ENCODE data around the gene ASXL3. TPM values are rescaled to one million over a fixed set of nuclear protein-coding genes. Genes with fewer than 3 reads are reported as not detected.

The ASXL3 gene
- total RNA-seq, 1 donor from 2014 or later, result 1.4 TPM

DNA sequence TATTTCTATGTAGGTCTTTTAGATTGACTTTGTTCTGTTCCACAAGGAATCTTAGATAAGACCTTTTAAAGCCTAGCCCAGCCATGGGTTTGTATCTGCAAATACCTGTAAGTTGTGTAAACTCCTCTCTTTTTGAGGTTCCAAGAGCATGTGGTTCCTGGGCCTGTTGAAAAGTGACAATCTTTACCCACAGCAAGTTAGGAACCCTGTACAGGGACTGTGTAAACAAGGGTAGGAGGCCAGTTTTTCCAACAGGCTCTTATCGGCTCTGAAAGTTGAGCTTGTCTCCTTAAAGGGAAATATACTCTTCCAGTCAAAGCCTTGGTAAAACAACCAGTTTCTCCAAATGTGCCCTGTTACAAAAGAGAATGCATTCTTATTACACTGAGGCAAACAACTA, 15.3 kb upstream of the ASXL3 start:
- no peaks in the 10 kb centered on the region for H3K4me1 ChIP-seq
- H3K9me3 ChIP-seq, result no peaks in the 10 kb centered on the region
- ATAC-seq (peak in 1 of 2 donors; percentile 32), DNase-seq (no peak)
- intact Hi-C loops (cut with DNase I), result no loop called here
- H3K36me3 ChIP-seq, result no peaks in the 10 kb centered on the region
- H3K27ac ChIP-seq, result no peak overlapping the region
- H3K4me3 ChIP-seq, result no peak overlapping the region
- no peaks in the 10 kb centered on the region for H3K27me3 ChIP-seq (ENCODE audit: low read depth)
- TF ChIP-seq, protein P1, sequence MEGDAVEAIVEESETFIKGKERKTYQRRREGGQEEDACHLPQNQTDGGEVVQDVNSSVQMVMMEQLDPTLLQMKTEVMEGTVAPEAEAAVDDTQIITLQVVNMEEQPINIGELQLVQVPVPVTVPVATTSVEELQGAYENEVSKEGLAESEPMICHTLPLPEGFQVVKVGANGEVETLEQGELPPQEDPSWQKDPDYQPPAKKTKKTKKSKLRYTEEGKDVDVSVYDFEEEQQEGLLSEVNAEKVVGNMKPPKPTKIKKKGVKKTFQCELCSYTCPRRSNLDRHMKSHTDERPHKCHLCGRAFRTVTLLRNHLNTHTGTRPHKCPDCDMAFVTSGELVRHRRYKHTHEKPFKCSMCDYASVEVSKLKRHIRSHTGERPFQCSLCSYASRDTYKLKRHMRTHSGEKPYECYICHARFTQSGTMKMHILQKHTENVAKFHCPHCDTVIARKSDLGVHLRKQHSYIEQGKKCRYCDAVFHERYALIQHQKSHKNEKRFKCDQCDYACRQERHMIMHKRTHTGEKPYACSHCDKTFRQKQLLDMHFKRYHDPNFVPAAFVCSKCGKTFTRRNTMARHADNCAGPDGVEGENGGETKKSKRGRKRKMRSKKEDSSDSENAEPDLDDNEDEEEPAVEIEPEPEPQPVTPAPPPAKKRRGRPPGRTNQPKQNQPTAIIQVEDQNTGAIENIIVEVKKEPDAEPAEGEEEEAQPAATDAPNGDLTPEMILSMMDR (IDR thresholded peaks at IDR 0.05), result no peak

DNA sequence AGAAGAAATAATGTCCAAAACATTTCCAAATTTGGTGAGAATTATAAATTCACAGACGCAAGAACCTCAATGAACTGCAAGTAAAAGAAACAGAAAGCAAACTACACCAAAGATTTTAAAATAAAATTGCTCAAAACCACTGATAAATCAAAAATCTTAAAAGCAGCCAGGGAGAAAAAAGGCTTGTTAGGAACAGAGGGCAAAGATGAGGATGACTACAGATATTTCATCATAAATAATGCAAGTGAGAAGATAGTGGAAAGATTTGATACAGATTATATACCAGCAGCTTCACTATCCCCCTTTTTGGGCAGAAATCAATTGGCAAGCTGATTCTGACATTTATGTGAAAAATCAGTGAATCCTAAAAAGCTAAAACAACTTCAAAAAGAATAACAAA, 10.3 kb upstream of the ASXL3 start:
- ATAC-seq (no peak), DNase-seq (no peak)
- Histone ChIP-seq H3K4me1 (no peaks in the 10 kb centered on the region), H3K36me3 (no peaks in the 10 kb centered on the region), H3K27me3 (ENCODE audit: low read depth) (no peaks in the 10 kb centered on the region), H3K27ac (no peak overlapping the region), H3K4me3 (no peak overlapping the region), H3K9me3 (no peaks in the 10 kb centered on the region)
- intact Hi-C loops (cut with DNase I), result no loop called here
- TF ChIP-seq, protein P1 (IDR thresholded peaks at IDR 0.05), result no peak

- DNase-seq (no peak), ATAC-seq (no peak)
- intact Hi-C loops (cut with DNase I), result no loop called here
- no peaks in the 10 kb centered on the region for H3K9me3 ChIP-seq
- H3K36me3 ChIP-seq, result no peaks in the 10 kb centered on the region
- no peak overlapping the region for H3K4me3 ChIP-seq
- no peaks in the 10 kb centered on the region for H3K27me3 ChIP-seq (ENCODE audit: low read depth)
- TF ChIP-seq, protein P1 (IDR thresholded peaks at IDR 0.05), result no peak
- no peaks in the 10 kb centered on the region for H3K4me1 ChIP-seq
- H3K27ac ChIP-seq, result no peak overlapping the region
Observed at GRCh38 chr18:33571998-33572787, 5.8 kb upstream of the ASXL3 start.

DNA sequence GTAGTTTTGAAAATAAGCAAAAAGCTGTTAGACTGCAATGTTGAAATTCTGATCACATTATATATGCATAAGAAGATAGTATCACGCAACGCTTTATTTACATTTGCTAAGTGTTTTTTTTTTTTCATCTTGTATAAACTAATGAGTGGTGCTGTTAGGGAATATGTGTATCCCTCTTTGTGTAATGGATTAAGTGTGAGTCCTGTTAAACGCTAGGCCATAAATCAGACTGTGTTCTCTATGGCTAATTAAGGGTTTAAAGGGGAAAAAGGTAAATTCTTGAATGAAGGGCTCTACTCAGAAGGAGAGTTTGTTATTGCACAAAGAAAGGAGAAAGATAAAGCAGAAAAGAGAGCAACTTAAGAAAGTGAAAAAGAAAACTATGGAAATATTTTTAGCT, 4.8 kb upstream of the ASXL3 start:
- DNase-seq (no peak), ATAC-seq (no peak)
- TF ChIP-seq, protein P1 (IDR thresholded peaks at IDR 0.05), result no peak
- Histone ChIP-seq H3K9me3 (no peaks in the 10 kb centered on the region), H3K36me3 (no peaks in the 10 kb centered on the region), H3K27me3 (ENCODE audit: low read depth) (peaks cover 8% of the 10 kb centered on the region), H3K27ac (no peak overlapping the region), H3K4me1 (no peaks in the 10 kb centered on the region), H3K4me3 (no peak overlapping the region)
- intact Hi-C loops (cut with DNase I), result no loop called here

- no peak for ATAC-seq
- intact Hi-C loops (cut with DNase I), result no loop called here
- no peak for DNase-seq
- no peak overlapping the region for H3K27ac ChIP-seq
- H3K4me1 ChIP-seq, result no peaks in the 10 kb centered on the region
- no peaks in the 10 kb centered on the region for H3K36me3 ChIP-seq
- TF ChIP-seq, protein P1 (IDR thresholded peaks at IDR 0.05), result no peak
- no peaks in the 10 kb centered on the region for H3K9me3 ChIP-seq
- H3K27me3 ChIP-seq (ENCODE audit: low read depth), result peaks cover 12% of the 10 kb centered on the region
- H3K4me3 ChIP-seq, result no peak overlapping the region
Observed at GRCh38 chr18:33575451-33575850, 2.6 kb upstream of the ASXL3 start.
